ENCODE results near the gene SYNJ2. TPM values are rescaled to one million over a fixed set of nuclear protein-coding genes. Genes with fewer than 3 reads are reported as not detected.

Gene SYNJ2
- total RNA-seq, 1 experiment from 2014 or later: 24.5 TPM

GRCh38 chr6:158059108-158059507, 77.4 kb downstream of the SYNJ2 start:
- Histone ChIP-seq H3K14ac (ENCODE audit: insufficient read depth, low read length) (no peak overlapping the region), H3K79me1 (ENCODE audit: insufficient read depth, low read depth, low read length, poor library complexity, severe bottlenecking) (no peaks in the 10 kb centered on the region), H2BK12ac (ENCODE audit: insufficient read length, low read depth, low read length) (no peak overlapping the region), H2BK120ac (ENCODE audit: low read depth, low read length, poor library complexity, severe bottlenecking) (no peak overlapping the region), H3K9ac (ENCODE audit: extremely low read depth, insufficient read length, low read length) (no peak overlapping the region), H2AK5ac (ENCODE audit: insufficient read length, low read length) (no peak overlapping the region), H4K20me1 (ENCODE audit: control insufficient read depth, insufficient read depth, insufficient read length) (no peaks in the 10 kb centered on the region), H3K23ac (ENCODE audit: insufficient read length, low read depth, low read length) (no peak overlapping the region), H3K79me2 (ENCODE audit: insufficient read depth, low read length) (no peaks in the 10 kb centered on the region), H4K5ac (ENCODE audit: insufficient read length, low read depth, low read length) (no peak overlapping the region), H3K4me2 (ENCODE audit: insufficient read depth, insufficient read length, low read length) (no peak overlapping the region), H3K4ac (ENCODE audit: low read depth, low read length) (no peak overlapping the region), H2AFZ (ENCODE audit: low read length) (no peak overlapping the region), H3K23me2 (ENCODE audit: insufficient read length, low read depth, low read length, poor library complexity, severe bottlenecking) (no peaks in the 10 kb centered on the region), H2BK15ac (ENCODE audit: low read depth, low read length) (no peak overlapping the region), H3K27ac (ENCODE audit: insufficient read length, low read depth, low read length) (no peak overlapping the region), H3K9me3 (ENCODE audit: control insufficient read depth, low read depth, low read length) (no peaks in the 10 kb centered on the region), H4K8ac (replicated peaks; ENCODE audit: insufficient read length, low read depth, low read length) (no peak overlapping the region), H3K18ac (ENCODE audit: insufficient read length, low read depth, low read length) (no peak overlapping the region), H3K56ac (ENCODE audit: insufficient read length, low read depth, low read length) (no peak overlapping the region), H3K27me3 (ENCODE audit: insufficient read depth, low read length) (no peaks in the 10 kb centered on the region), H2BK20ac (ENCODE audit: low read depth, low read length, poor library complexity, severe bottlenecking) (no peak overlapping the region), H4K91ac (ENCODE audit: insufficient read length, low read depth, low read length) (no peak overlapping the region), H3T11ph (ENCODE audit: low read length) (no peak overlapping the region), H2BK5ac (ENCODE audit: insufficient read length, low read length) (no peak overlapping the region), H3K4me1 (ENCODE audit: insufficient read depth, low read length) (no peaks in the 10 kb centered on the region)
- no peak for DNase-seq
- no peak overlapping the region for H3K27ac Mint-ChIP-seq
- H3K4me3 Mint-ChIP-seq: no peak overlapping the region; a peak in 1 of 5 replicates
- H3K36me3 Mint-ChIP-seq (ENCODE audit: insufficient read depth in 1 of 3, low read depth in 3 of 3): peaks cover 0 to 12% (median 9%) of the 10 kb centered on the region in 3 experiments; a peak in 5 of 7 replicates
- no peak for TF ChIP-seq CTCF (conservative IDR thresholded peaks at IDR 0.05)
- WGBS (ENCODE audit: extremely low coverage, insufficient read length, low lambda C conversion rate): no CpG with 5 or more reads among the region's 13 CpGs
- no peaks in the 10 kb centered on the region for H3K27me3 Mint-ChIP-seq (ENCODE audit: low read depth)
- no peaks in the 10 kb centered on the region for H3K9me3 Mint-ChIP-seq
- H3K4me1 Mint-ChIP-seq: peaks cover 5 to 6% of the 10 kb centered on the region in 2 experiments; a peak in 3 of 4 replicates
